MV-4-11 (cell line): Measurements from ENCODE around the gene ELANE.

Experiments used
- DNase-seq: peaks from one replicate; lab custom pipeline; 2025; lab: John Stamatoyannopoulos, UW

The ELANE gene

DNA sequence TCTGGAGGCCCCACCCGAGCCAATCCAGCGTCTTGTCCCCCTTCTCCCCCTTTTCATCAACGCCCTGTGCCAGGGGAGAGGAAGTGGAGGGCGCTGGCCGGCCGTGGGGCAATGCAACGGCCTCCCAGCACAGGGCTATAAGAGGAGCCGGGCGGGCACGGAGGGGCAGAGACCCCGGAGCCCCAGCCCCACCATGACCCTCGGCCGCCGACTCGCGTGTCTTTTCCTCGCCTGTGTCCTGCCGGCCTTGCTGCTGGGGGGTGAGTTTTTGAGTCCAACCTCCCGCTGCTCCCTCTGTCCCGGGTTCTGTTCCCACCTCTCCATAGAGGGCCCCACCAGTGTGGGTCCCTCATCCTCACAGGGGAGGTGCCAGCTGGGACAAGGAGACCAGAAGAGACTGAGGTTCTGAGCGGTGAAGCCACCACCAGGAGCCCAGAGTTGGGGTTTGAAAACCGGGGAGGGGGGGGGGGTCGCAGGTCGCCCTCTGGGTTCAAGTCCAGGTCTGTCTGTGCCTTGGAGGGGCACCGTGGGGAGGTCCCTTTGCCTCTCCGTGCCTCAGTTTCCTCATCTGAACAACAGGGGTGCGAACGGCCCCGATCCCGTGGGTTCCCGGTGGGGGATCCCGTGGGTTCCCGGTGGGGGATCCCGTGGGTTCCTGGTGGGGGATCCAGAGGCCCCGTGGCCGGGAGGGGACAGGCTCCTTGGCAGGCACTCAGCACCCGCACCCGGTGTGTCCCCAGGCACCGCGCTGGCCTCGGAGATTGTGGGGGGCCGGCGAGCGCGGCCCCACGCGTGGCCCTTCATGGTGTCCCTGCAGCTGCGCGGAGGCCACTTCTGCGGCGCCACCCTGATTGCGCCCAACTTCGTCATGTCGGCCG is at the start of gene ELANE:
ELANE (plus strand) TSS at position 168 of the 878 bp plus-strand sequence; CDS start at position 194, 26 bp downstream.
- peak; percentile 53 for DNase-seq

DNA sequence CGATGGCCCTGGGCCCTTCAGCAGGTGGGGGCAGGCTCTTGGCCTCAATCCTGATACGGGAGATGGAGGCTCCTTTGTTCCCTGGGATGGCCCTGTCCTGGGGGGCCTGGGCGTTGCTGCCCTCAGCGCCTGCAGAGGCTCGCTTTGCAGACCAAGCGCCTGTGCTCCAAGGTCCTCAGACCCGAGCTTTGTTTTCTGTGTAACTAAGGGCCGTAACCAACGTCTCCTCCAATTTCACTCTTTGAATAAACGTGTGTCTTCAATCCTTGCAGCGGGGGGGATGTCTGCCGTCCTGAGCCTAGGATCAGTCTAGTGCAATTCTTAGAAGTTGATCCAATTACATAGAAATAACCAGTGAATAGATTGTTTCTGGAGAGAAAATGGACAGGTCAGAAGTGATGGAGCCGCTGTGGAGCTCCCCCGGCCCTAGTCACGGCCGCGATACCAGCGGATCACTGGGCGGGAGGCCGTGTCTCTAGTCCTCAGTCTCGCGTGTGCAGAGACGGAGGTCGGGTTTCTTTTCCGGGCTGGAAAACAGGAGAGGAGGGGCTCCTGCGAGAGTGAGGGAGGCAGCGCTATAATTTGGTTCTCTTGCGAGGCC is 49.5 kb upstream of the ELANE start:
- DNase-seq = no peak

DNA sequence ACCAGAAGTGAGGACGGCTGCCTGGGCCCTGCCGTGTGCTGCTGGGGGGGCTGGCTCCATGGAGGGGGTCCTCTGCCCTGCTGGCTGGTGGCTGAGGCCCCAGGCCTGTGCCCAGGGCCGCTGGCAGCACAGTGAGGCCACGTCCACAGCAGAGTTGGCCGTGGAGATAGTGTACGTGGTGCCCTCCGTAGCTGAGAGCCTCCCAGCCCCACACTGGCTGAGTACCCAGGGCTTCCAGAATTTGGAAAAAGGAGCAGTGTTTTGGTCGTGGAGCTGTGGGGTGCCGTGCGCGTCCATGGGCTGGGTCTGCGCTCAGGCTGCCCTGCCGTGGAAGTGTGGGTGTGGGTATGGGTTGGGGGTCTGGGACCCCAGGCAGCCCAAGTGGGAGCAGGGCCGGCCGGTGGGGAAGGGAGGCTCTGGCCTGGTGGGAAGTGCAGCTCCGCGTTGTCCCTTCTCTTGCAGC is 49.0 kb upstream of the ELANE start:
- no peak for DNase-seq

DNA sequence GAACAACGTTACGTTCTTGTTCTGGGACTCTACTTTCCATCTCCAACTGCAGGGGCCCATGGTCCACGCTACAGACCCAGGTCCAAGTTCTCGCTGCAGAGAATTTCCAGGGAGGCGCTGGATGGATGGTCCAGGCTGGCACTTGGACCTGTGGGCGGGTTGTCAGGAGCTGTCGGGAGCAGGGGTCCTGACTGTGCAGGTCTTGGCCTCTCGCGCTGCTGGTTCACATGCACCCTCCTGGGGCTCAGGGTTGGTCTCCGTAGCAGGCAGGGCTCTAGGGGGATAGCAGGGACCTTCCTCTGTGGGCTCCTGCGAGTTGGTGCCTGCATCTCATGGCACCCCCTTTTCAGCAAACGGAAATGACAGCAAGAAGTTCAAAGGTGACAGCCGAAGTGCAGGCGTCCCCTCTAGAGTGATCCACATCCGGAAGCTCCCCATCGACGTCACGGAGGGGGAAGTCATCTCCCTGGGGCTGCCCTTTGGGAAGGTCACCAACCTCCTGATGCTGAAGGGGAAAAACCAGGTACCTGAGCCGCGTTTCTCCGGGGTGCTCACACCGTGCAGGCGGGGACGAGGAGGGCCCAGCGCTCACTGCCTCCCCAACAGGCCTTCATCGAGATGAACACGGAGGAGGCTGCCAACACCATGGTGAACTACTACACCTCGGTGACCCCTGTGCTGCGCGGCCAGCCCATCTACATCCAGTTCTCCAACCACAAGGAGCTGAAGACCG is 48.3 kb upstream of the ELANE start:
- no peak for DNase-seq

DNA sequence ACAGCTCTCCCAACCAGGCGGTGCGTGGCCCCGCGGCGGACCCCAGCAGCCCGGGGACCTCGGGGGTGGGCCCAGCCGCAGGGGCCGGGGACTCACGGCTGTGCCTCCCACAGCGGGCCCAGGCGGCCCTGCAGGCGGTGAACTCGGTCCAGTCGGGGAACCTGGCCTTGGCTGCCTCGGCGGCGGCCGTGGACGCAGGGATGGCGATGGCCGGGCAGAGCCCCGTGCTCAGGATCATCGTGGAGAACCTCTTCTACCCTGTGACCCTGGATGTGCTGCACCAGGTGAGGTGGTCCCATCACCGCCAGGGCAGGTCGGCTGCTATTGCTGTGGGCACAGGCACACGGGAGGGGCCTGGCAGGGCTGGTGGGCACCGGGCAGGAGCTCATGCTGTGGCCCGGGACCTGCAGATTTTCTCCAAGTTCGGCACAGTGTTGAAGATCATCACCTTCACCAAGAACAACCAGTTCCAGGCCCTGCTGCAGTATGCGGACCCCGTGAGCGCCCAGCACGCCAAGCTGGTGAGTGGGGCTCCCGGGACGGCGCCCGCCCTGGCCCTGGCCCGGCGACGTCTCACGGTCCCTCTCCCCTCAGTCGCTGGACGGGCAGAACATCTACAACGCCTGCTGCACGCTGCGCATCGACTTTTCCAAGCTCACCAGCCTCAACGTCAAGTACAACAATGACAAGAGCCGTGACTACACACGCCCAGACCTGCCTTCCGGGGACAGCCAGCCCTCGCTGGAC is 47.5 kb upstream of the ELANE start:
- no peak for DNase-seq

DNA sequence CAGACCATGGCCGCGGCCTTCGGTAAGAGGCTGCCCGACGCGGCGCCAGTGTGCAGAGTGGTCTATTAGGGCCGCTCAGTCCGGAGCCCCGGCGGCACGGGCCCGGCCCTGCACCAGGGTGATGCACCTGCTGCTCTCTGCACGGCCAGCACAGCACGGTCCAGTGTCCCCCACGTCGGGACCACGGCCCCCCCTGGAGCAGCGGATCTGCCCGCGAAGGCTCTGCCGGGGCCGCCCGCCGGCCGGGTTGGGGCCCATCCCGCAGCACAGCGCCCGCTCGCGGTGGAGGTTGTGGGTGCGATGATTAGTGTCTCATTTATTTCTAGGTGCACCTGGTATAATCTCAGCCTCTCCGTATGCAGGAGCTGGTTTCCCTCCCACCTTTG is 46.9 kb upstream of the ELANE start:
- no peak for DNase-seq

DNA sequence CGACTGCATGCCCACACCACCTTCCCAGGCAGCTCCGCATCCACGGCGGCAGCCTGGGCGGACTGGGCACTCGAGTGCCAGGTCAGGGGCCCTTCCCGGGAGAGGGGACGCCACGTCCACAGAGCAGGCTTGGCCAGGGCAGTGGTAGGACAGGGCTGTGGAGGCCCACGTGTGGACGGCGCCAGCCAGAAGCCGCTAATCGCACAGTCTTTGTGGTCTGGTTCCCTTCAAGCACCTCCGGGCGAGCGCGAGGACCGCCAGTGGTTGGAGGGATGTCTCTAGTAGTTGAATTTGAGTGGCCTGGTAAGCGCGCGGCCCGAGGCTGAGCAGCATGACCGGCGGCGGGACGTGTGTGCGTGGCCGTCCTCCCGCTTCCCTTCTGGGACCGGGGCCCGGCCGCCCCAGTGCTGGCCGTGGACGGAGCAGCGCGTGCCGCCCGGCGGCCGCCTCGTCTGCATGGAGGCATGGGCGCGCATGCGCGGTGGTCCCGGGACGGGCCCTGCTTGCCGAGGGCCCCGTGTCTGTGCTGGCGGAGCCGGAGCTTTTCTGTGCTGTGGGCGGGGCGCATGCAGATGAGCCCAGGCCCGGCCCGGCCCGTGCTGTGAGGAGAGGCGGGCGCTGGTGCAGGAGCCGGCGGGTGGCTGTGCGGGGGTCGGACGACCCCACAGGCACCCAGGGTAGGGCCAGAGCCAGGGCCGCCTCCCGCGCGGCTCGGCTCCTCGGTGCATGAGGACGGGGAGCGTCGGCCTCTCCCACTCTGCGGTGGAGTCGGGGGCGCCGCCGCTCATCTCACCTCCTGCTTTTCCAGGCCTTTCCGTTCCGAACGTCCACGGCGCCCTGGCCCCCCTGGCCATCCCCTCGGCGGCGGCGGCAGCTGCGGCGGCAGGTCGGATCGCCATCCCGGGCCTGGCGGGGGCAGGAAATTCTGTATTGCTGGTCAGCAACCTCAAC is 46.2 kb upstream of the ELANE start:
- peak; percentile 25 for DNase-seq

DNA sequence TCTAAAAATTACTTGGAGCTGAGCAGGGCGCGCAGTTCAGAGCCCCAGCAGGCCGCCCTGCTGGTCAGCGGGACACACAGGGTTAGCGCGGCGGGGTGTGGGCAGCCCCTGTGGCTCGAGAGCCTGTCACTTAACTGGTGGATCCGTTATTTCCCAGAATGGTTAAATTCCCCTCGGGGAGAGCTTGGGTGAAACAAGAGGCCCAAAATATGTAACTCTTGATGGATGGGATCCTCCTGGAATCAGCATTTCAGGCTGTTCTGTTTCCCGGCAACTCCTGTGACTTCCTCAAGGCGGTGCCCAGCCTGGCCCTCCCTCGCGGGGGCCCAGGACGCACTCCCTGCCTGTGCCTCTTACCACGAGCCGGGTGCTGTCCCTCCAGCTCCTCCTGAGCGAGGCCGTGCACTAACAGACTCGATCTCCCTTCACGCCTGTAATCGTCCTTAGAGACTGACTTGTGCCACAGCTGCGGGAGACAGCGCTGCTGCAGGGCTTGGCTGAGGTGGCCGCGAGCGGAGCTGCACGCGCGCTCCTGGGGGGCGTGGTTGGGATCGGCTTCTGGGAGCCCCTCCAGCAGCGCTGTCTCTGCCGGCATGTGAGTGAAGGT is 45.2 kb upstream of the ELANE start:
- peak; percentile 36 for DNase-seq

DNA sequence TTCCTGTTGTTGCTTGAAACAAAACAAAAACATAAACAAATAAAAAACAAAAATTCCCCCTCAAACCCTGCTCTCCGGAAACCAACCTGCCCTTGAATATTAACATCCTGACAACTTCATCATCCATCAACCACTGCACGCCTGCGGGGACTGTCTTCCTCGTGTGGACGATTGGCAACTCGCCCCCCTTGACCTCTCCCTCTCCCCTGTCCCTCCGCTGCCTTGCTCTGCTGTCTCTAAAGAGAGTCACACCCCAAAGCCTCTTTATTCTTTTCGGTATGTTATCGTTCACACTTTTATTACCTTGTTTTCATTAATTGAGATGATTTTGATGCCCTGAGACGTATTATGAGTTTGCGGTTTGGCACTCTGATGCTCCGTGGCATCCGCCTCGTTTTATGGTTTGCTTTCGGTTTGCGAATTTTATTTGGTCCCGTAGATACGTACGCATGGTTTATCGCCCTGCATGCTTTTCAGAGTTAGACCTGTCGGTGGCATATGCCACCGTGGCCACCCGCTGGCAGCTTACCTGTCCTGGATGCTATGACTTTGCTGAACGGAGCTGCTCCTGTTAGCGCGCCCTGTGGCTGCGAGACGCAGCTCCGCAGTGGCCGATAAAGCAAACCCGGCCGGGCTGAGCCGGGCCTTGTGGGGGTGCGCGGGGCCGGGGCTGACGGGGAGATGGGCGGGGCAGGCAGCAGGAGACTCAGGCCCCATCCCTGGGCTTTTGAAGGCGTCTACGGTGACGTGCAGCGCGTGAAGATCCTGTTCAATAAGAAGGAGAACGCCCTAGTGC is 44.3 kb upstream of the ELANE start:
- no peak for DNase-seq

DNA sequence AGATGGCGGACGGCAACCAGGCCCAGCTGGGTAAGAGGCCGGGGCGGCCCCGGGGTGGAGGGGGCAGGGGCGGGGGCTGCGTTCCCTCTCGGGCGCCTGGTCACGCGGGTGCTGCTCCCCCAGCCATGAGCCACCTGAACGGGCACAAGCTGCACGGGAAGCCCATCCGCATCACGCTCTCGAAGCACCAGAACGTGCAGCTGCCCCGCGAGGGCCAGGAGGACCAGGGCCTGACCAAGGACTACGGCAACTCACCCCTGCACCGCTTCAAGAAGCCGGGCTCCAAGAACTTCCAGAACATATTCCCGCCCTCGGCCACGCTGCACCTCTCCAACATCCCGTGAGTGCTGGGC is 43.7 kb upstream of the ELANE start:
- no peak for DNase-seq

DNA sequence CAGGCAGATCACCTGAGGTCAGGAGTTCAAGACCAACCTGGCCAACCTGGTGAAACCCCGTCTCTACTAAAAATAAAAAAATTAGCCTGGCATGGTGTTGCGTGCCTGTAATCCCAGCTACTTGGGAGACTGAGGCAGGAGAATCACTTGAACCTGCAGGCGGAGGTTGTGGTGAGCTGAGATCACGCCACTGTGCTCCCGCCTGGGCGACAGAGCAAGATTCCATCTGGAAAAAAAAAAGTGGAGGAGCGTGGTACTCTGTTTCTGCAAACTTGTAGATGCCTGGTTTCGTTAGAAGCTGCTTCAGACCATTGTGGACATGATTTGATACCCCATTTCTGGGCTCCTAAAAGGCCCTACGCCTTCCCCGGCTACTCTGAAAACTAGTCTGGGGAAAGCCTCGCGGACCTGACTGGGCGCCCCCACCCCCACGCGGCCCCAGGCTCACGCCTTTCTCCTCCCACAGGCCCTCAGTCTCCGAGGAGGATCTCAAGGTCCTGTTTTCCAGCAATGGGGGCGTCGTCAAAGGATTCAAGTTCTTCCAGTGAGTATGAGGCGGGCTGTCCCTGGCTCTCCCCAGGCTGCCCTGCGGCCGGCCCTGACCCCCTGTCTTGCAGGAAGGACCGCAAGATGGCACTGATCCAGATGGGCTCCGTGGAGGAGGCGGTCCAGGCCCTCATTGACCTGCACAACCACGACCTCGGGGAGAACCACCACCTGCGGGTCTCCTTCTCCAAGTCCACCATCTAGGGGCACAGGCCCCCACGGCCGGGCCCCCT is 41.8 kb upstream of the ELANE start:
- no peak for DNase-seq

DNA sequence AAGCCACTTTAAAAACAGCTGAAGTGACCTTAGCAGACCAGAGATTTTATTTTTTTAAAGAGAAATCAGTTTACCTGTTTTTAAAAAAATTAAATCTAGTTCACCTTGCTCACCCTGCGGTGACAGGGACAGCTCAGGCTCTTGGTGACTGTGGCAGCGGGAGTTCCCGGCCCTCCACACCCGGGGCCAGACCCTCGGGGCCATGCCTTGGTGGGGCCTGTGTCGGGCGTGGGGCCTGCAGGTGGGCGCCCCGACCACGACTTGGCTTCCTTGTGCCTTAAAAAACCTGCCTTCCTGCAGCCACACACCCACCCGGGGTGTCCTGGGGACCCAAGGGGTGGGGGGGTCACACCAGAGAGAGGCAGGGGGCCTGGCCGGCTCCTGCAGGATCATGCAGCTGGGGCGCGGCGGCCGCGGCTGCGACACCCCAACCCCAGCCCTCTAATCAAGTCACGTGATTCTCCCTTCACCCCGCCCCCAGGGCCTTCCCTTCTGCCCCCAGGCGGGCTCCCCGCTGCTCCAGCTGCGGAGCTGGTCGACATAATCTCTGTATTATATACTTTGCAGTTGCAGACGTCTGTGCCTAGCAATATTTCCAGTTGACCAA is 41.1 kb upstream of the ELANE start:
- peak; percentile 45 for DNase-seq

DNA sequence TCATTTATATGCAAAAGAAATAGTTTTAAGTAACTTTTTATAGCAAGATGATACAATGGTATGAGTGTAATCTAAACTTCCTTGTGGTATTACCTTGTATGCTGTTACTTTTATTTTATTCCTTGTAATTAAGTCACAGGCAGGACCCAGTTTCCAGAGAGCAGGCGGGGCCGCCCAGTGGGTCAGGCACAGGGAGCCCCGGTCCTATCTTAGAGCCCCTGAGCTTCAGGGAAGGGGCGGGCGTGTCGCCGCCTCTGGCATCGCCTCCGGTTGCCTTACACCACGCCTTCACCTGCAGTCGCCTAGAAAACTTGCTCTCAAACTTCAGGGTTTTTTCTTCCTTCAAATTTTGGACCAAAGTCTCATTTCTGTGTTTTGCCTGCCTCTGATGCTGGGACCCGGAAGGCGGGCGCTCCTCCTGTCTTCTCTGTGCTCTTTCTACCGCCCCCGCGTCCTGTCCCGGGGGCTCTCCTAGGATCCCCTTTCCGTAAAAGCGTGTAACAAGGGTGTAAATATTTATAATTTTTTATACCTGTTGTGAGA is 40.5 kb upstream of the ELANE start:
- DNase-seq = no peak

DNA sequence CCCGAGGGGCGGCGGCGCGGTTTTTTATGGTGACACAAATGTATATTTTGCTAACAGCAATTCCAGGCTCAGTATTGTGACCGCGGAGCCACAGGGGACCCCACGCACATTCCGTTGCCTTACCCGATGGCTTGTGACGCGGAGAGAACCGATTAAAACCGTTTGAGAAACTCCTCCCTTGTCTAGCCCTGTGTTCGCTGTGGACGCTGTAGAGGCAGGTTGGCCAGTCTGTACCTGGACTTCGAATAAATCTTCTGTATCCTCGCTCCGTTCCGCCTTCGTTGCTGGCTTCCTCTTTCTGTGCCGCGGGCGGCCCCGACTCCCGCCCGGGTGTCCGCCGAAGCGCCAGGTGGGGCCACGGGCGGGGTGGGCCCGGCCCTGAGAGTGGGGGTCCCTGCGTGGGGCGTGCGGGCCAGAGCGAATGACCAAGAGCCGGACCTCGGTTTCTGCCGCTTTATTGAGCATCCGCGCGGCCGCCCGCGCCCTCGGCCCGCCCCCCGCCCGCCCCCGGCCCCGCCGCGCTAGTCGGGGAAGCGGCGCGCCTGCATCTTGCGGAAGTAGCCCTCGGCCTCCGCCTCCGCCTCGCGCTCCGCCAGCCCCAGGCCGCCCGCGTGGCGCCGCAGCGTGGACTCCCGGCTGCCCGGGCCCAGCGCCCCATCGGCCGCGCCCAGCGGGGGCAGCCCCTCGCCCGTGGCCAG is 39.9 kb upstream of the ELANE start:
- DNase-seq = peak; percentile 32

DNA sequence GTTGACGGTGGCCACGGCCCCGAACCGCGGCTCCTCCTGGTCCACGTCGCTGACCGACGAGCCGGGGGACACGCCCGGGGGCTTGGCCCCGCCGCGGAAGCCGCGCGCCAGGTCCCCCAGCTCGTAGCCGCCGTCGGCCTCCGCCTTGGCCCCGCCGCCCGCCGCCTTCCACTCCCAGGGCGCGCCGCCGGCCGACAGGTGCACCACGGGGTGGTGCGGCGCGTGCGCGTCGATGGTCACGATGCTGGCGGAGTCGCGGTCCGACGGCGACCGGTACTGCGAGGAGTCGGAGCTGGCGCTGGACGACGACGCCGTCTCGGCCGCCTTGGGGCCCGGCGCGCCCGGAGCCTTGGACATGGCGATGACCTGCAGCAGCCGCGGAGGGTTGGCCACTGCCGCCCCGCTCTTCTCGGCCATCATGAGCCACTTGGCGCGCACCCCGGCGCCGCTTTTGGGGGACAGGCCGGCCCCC is 39.3 kb upstream of the ELANE start:
- DNase-seq = no peak

DNA sequence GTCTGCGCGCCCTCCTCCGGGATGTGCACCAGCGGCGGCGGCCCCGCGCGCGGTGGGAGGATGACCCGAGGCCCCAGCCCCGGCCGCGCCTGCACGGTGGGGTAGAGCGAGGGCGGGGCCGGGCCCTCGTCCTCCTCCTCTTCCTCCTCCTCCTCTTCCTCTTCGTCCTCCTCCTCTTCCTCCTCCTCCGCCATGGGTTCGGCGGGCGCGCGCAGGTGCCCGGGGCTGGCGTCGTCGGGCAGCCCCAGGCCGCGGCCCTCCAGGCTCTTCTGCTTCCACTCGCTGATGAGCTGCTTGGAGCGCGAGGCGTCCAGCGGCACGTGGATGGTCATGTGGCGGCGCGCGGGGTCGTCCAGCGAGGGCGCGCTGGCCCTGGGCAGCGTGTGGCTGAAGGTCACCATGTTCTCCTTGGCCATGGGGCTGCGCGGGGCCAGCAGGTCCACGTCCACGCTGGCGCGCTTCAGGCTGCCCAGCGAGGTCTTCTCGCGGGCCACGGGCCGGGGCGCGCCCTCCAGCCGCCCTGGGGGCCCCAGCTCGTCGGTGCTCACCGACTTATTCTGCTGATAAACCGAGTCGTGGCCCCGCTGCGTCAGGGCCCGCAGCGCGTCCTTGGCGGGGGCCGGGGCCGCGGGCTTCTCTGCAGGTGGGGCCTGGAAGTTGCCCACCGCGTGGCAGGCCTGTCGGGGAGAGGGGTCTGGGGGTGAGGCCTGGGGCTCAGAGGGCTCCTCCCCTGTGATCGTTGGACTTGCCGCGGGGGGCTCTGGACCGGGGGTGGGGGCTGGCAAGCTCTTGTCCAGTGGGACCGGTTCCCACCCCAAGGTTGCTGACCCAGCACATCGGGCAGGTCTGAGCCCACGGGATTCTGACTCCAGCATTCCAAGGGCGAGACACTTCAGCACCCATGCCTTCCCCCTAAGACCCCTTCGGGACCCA is 38.6 kb upstream of the ELANE start:
- DNase-seq = no peak
